ENCODE measurements around the gene ASCL2. TPM values are rescaled to one million over a fixed set of nuclear protein-coding genes. Genes with fewer than 3 reads are reported as not detected.

The ASCL2 gene
- total and polyA plus RNA-seq, 2 experiments from 2014 or later, result 5.6 to 7.9 TPM

- H3K27ac ChIP-seq, result peak overlapping the region; percentile 99
- TF ChIP-seq EZH2phosphoT487 (IDR thresholded peaks at IDR 0.05; ENCODE audit: low read depth, severe bottlenecking, unreplicated experiment) (no peak), EZH2 (IDR thresholded peaks at IDR 0.05; ENCODE audit: borderline replicate concordance) (no peak)
- TF ChIP-seq, protein P1, sequence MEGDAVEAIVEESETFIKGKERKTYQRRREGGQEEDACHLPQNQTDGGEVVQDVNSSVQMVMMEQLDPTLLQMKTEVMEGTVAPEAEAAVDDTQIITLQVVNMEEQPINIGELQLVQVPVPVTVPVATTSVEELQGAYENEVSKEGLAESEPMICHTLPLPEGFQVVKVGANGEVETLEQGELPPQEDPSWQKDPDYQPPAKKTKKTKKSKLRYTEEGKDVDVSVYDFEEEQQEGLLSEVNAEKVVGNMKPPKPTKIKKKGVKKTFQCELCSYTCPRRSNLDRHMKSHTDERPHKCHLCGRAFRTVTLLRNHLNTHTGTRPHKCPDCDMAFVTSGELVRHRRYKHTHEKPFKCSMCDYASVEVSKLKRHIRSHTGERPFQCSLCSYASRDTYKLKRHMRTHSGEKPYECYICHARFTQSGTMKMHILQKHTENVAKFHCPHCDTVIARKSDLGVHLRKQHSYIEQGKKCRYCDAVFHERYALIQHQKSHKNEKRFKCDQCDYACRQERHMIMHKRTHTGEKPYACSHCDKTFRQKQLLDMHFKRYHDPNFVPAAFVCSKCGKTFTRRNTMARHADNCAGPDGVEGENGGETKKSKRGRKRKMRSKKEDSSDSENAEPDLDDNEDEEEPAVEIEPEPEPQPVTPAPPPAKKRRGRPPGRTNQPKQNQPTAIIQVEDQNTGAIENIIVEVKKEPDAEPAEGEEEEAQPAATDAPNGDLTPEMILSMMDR (IDR thresholded peaks at IDR 0.05; ENCODE audit: poor library complexity), result no peak
- WGBS (ENCODE audit: low lambda C conversion rate, missing lambda C conversion rate), result 60% methylated on average over 13 of the region's 14 CpGs
- H3K9me3 ChIP-seq (ENCODE audit: low read depth), result no peaks in the 10 kb centered on the region
- no peaks in the 10 kb centered on the region for H3K9me2 ChIP-seq (replicated peaks; ENCODE audit: insufficient read depth)
- H3K79me2 ChIP-seq, result no peaks in the 10 kb centered on the region
- peaks cover 44% of the 10 kb centered on the region for H3K4me1 ChIP-seq (ENCODE audit: insufficient read depth)
- no peaks in the 10 kb centered on the region for H3K36me3 ChIP-seq (replicated peaks; ENCODE audit: insufficient read depth, low read depth)
- H2AFZ ChIP-seq, result no peak overlapping the region
- H3K4me3 ChIP-seq, result no peak overlapping the region
- no peak for DNase-seq (ENCODE audit: low spot score)
- H4K20me1 ChIP-seq (ENCODE audit: insufficient read depth, poor library complexity, severe bottlenecking), result no peaks in the 10 kb centered on the region
- peak overlapping the region; percentile 51 for H3K4me2 ChIP-seq
- H3K27me3 ChIP-seq, result no peaks in the 10 kb centered on the region
These were observed 36.6 kb upstream of the ASCL2 start for GRCh38 chr11:2306877-2307500.

DNA sequence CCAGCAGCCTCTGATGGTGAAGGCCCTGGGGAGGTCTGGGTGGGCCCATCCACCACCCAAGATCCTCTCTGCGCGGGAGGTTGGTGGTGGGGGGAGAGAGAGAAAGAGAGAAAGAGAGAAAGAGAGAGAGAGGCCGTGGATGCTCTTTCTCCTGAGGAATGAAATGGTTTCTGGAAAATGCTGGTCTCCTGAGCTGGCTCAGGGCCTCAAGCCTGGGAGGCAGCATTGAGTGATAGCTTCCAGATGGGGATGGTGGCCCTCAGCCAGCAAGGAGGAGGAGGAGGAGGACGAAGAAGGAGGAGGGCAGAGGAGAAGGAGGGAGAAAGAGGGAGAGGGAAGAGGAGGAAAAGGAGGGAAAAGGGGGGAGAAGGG lies 36.0 kb upstream of the ASCL2 start:
- no peaks in the 10 kb centered on the region for H3K9me2 ChIP-seq (replicated peaks; ENCODE audit: insufficient read depth)
- H3K27me3 ChIP-seq, result no peaks in the 10 kb centered on the region
- H3K4me1 ChIP-seq (ENCODE audit: insufficient read depth), result peaks cover 49% of the 10 kb centered on the region
- WGBS (ENCODE audit: low lambda C conversion rate, missing lambda C conversion rate), result 49% methylated on average over 3 of the region's 4 CpGs
- no peak overlapping the region for H2AFZ ChIP-seq
- H3K4me2 ChIP-seq, result peak overlapping the region; percentile 70
- TF ChIP-seq EZH2 (IDR thresholded peaks at IDR 0.05; ENCODE audit: borderline replicate concordance), result no peak
- TF ChIP-seq EZH2phosphoT487 (IDR thresholded peaks at IDR 0.05; ENCODE audit: low read depth, severe bottlenecking, unreplicated experiment), result no peak
- TF ChIP-seq, protein P1 (IDR thresholded peaks at IDR 0.05; ENCODE audit: poor library complexity), result no peak
- peak; percentile 82 for DNase-seq (ENCODE audit: low spot score)
- no peaks in the 10 kb centered on the region for H4K20me1 ChIP-seq (ENCODE audit: insufficient read depth, poor library complexity, severe bottlenecking)
- no peaks in the 10 kb centered on the region for H3K36me3 ChIP-seq (replicated peaks; ENCODE audit: insufficient read depth, low read depth)
- H3K79me2 ChIP-seq, result no peaks in the 10 kb centered on the region
- no peaks in the 10 kb centered on the region for H3K9me3 ChIP-seq (ENCODE audit: low read depth)
- no peak overlapping the region for H3K4me3 ChIP-seq
- H3K27ac ChIP-seq, result peak overlapping the region; percentile 99

DNA sequence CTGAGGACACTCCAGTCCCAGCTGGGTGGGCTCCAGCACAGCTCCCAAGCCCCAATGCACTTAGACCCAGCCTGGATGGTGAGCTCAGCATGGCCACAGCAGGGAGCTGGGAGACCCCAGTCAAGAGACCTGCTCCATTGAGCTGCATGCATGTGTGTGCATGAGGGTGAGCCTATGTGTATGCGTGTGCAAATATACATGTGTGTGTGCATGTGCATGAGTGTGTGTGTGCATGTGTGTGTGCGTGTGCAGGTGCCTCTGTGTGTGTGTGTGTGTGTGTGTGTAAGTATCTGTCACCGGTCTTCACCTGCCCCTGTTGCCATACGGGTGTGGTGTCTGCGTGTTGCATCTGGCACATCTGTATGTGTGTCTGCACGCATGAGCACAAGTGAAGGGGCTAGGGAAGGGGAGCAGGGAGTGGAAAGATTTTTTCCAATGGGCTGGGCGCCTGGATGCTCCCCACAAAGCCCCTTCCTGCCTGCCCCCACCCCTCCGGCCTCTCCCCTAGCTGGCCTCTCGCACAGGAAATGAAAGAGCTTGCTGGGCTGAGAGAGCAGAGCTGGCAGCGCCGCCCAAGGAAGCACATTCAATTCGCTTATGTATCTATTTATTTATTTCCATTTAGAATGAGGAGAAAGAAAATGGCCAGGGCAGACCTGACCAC lies 35.5 kb upstream of the ASCL2 start:
- DNase-seq (ENCODE audit: low spot score), result peak; percentile 75
- Histone ChIP-seq H3K4me3 (no peak overlapping the region), H2AFZ (no peak overlapping the region)

More for the DNA sequence above, 35.5 kb upstream of the ASCL2 start:
- Histone ChIP-seq H3K9me3 (ENCODE audit: low read depth) (no peaks in the 10 kb centered on the region), H3K4me2 (peak overlapping the region; percentile 70), H3K27me3 (no peaks in the 10 kb centered on the region), H3K4me1 (ENCODE audit: insufficient read depth) (peaks cover 54% of the 10 kb centered on the region), H3K9me2 (replicated peaks; ENCODE audit: insufficient read depth) (no peaks in the 10 kb centered on the region), H3K27ac (peak overlapping the region; percentile 99), H3K79me2 (no peaks in the 10 kb centered on the region), H4K20me1 (ENCODE audit: insufficient read depth, poor library complexity, severe bottlenecking) (no peaks in the 10 kb centered on the region), H3K36me3 (replicated peaks; ENCODE audit: insufficient read depth, low read depth) (no peaks in the 10 kb centered on the region)
- TF ChIP-seq EZH2 (IDR thresholded peaks at IDR 0.05; ENCODE audit: borderline replicate concordance) (no peak), EZH2phosphoT487 (IDR thresholded peaks at IDR 0.05; ENCODE audit: low read depth, severe bottlenecking, unreplicated experiment) (no peak)
- TF ChIP-seq, protein P1 (IDR thresholded peaks at IDR 0.05; ENCODE audit: poor library complexity), result no peak
- 55% methylated on average over 11 of the region's 12 CpGs for WGBS (ENCODE audit: low lambda C conversion rate, missing lambda C conversion rate)

All from hepatocyte (in vitro differentiated cells).